Heart right ventricle (tissue), 16 donors: ENCODE data around the gene DNAJC7. TPM values are rescaled to one million over a fixed set of nuclear protein-coding genes. Genes with fewer than 3 reads are reported as not detected.

ENCODE experiments used
- ATAC-seq, 8 donors: fragments of 200-7000 bp; cut with Tn5 transposase; one replicate each; pipeline ENCODE4 v1.9.1; 2020; ENCODE audit warnings: mild to moderate bottlenecking in 8 of 8, moderate library complexity in 8 of 8, moderate number of reproducible peaks in 1 of 8
- DNase-seq, 2 donors: peaks; one replicate each; pipeline ENCODE4 v3.0.0-alpha.2; 2020
- H3K27ac ChIP-seq, 10 donors: fragments of 200-600 bp; sonication (generic) in 2 of 10; one replicate each; pipeline versions ENCODE4 v1.5.0 to v1.8.0; 2020 to 2022; ENCODE audit warnings: mild to moderate bottlenecking in 3 of 10
- H3K27me3 ChIP-seq, 7 donors: fragments of 200-600 bp; one replicate each; pipeline ENCODE4 v1.8.0; 2021 to 2022; ENCODE audit warnings: mild to moderate bottlenecking in 2 of 7
- H3K36me3 ChIP-seq, 9 donors: fragments of 200-600 bp; sonication (generic) in 1 of 9; one replicate each; pipeline versions ENCODE4 v1.5.0 to v1.8.0; 2020 to 2022; ENCODE audit warnings: mild to moderate bottlenecking in 2 of 9
- H3K4me1 ChIP-seq, 9 donors: fragments of 200-600 bp; sonication (generic) in 1 of 9; one replicate each; pipeline versions ENCODE4 v1.5.0 to v1.8.0; 2020 to 2022; ENCODE audit warnings: mild to moderate bottlenecking in 4 of 9
- H3K4me3 ChIP-seq, 10 donors: fragments of 200-600 bp; sonication (generic) in 2 of 10; one replicate each; pipeline versions ENCODE4 v1.5.0 to v1.8.0; 2020 to 2022; ENCODE audit warnings: mild to moderate bottlenecking in 7 of 10, moderate library complexity in 2 of 10
- H3K9me3 ChIP-seq, 11 donors: fragments of 200-600 bp in 10 of 11; sonication (generic) in 2 of 11; one replicate each; pipeline versions ENCODE4 v1.5.0 to v1.8.0; 2013 to 2022; ENCODE audit warnings: mild to moderate bottlenecking in 2 of 11, control low read depth in 1 of 11, moderate library complexity in 1 of 11
- CTCF ChIP-seq, 9 donors: fragments of 200-600 bp; sonication (generic) in 2 of 9; IDR thresholded peaks; one replicate each; pipeline versions ENCODE4 v1.5.0 to v1.8.0; 2021 to 2022; ENCODE audit warnings: antibody characterized with exemption in 9 of 9, mild to moderate bottlenecking in 5 of 9, moderate library complexity in 1 of 9
- WGBS, 2 donors: extraction: QIAGEN DNeasy Blood & Tissue Kit; methylation state at CpG; one replicate each; pipeline ENCODE4 v1.1.7; 2013; ENCODE audit warnings: inconsistent platforms in 1 of 2; 5-methylcytosine and 5-hydroxymethylcytosine counted together
- intact Hi-C, 10 donors: fragments of 100-400 bp; cut with DNase I; formaldehyde crosslinking; loops; one replicate each; pipeline versions ENCODE4 v1.11.1 to v1.14.2; 2022
- polyA plus RNA-seq, 2 donors: library from polyadenylated mRNA; stranded (reverse); fragments of 200-250 nt; gene quantifications; one replicate each; pipeline ENCODE4 v1.2.3, GENCODE V29; 2013
- total RNA-seq, 10 donors: library from RNA; stranded (reverse); fragmentation: NEBNext Ultra II Directional in 3 of 10; extraction: Animal tissue kit (Norgen Biotek cat#: 25700) in 3 of 10; gene quantifications; one replicate each; pipeline versions ENCODE4 v1.2.1 to v1.2.4, GENCODE V29; 2021 to 2023
- donor health status: Arrhythmogenic right ventricular cardiomyopathy.
- donor health status: ischemic (EF 13 %, LVEDD 7.1; RV severe dilation, severe dysfunction).
- donor health status: healthy with polysubstance abuse.
- donor health status: DM: no; HTN: yes; CAD: no.
- donor health status: DM: no; HTN: no; CAD: no.
- donor health status: ischemic (EF 25% LVEDD 6.9; RV normal size, moderate dysfunction).
- donor health status: ischemic (EF 25% LVEDD 5.7; RV mildly dilated, moderate dysfunction).
- donor health status: healthy.
- donor health status: DM: yes; HTN: yes; CAD: no.
- donor health status: Ischemic cardiomyopathy.
- donor health status: ischemic (EF 35%, LVEDD 5.7; RV mildly dilated, moderate dysfunction).
- donor health status: nonischemic (EF 11% LVEDD 7.7; RV severe dilation, severe dysfunction).
- donor health status: DM: yes; HTN: yes; CAD: no.
- donor health status: PGD.
- donor health status: ischemic (EF 29% LVEDD 5.4; RV normal size, mild dysfunction).
- donor health status: nonischemic (EF 23%, LVEDD 6.1; RV moderate dilation, normal function).

DNAJC7 gene
- total and polyA plus RNA-seq, 12 donors, result 68.8 to 121 (median 82.7) TPM

- Histone ChIP-seq H3K27me3 (peaks cover 4 to 48% (median 35%) of the 10 kb centered on the region in 7 donors), H3K4me3 (no peak overlapping the region)
- 70 to 78% methylated on average over 3 of the region's 3 CpGs for WGBS, 2 donors
These were observed 39.4 kb upstream of the DNAJC7 start for GRCh38 chr17:42056635-42057034.

GRCh38 chr17:42055496-42055895 lies 38.3 kb upstream of the DNAJC7 start:
- Histone ChIP-seq H3K36me3 (no peaks in the 10 kb centered on the region), H3K9me3 (no peaks in the 10 kb centered on the region), H3K27ac (no peak overlapping the region), H3K4me1 (peaks cover 0 to 6% (median 0%) of the 10 kb centered on the region in 9 donors), H3K4me3 (no peak overlapping the region), H3K27me3 (peaks cover 4 to 48% (median 40%) of the 10 kb centered on the region in 7 donors)
- 35% methylated on average over 6 of the region's 6 CpGs for WGBS, 2 donors
- intact Hi-C loops, result no loop called here
- ATAC-seq (no peak), DNase-seq (no peak)
- no peak for TF ChIP-seq CTCF (IDR thresholded peaks at IDR 0.05)

More at GRCh38 chr17:42056635-42057034, 39.4 kb upstream of the DNAJC7 start:
- no peak for ATAC-seq
- DNase-seq, result no peak
- intact Hi-C loops, result no loop called here
- Histone ChIP-seq H3K9me3 (no peaks in the 10 kb centered on the region), H3K4me1 (no peaks in the 10 kb centered on the region), H3K27ac (no peak overlapping the region), H3K36me3 (no peaks in the 10 kb centered on the region)
- no peak for TF ChIP-seq CTCF (IDR thresholded peaks at IDR 0.05)

GRCh38 chr17:42055027-42055426 lies 37.8 kb upstream of the DNAJC7 start:
- Histone ChIP-seq H3K27me3 (peaks cover 4 to 48% (median 40%) of the 10 kb centered on the region in 7 donors), H3K9me3 (no peaks in the 10 kb centered on the region), H3K27ac (no peak overlapping the region), H3K36me3 (no peaks in the 10 kb centered on the region), H3K4me1 (peaks cover 0 to 8% (median 2%) of the 10 kb centered on the region in 9 donors), H3K4me3 (no peak overlapping the region)
- DNase-seq (no peak), ATAC-seq (no peak)
- intact Hi-C loops, result no loop called here
- WGBS, 2 donors, result 15 to 17% methylated on average over 3 of the region's 3 CpGs
- no peak for TF ChIP-seq CTCF (IDR thresholded peaks at IDR 0.05)

GRCh38 chr17:42053731-42054500 lies 36.7 kb upstream of the DNAJC7 start:
- intact Hi-C loops, result no loop called here
- Histone ChIP-seq H3K9me3 (no peaks in the 10 kb centered on the region), H3K4me1 (peaks cover 0 to 13% (median 7%) of the 10 kb centered on the region in 9 donors), H3K27ac (no peak overlapping the region), H3K27me3 (peaks cover 4 to 48% (median 40%) of the 10 kb centered on the region in 7 donors), H3K4me3 (no peak overlapping the region), H3K36me3 (no peaks in the 10 kb centered on the region)
- ATAC-seq (no peak), DNase-seq (no peak)
- no peak for TF ChIP-seq CTCF (IDR thresholded peaks at IDR 0.05)
- WGBS, 2 donors, result 14 to 18% methylated on average over 12 of the region's 12 CpGs
